ENCODE data around the gene YES1. TPM values are rescaled to one million over a fixed set of nuclear protein-coding genes. Genes with fewer than 3 reads are reported as not detected.

YES1 gene
- total RNA-seq, 1 experiment from 2014 or later: 84.5 TPM

DNA sequence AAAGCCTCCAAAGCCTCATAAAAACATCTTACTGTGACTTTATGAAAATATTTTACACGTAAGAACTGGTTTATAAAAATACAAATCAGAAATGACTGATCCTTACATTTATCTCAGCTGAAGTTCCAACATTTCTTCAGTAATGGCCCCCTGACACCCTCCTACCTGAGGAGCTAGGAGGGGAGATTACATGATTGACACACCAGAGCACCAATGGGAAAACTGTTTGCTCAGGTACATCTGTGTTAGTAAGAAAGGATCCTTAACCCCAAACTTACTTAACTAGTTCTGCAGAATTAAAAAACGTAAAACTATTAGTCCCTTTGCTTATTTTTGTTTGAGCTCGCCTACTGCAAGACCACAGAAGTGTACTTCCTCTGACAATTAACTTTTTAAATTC, 126.6 kb downstream of the YES1 start (continued):
- no peak for TF ChIP-seq REST (IDR thresholded peaks at IDR 0.05; ENCODE audit: low read depth)
- no peak for TF ChIP-seq RAD21 (IDR thresholded peaks at IDR 0.05; ENCODE audit: low read depth)
- TF ChIP-seq EGR1 (IDR thresholded peaks at IDR 0.05; ENCODE audit: low read depth): no peak
- no peak for TF ChIP-seq POLR2AphosphoS5 (IDR thresholded peaks at IDR 0.05; ENCODE audit: low read depth, low read length)
- no peak for TF ChIP-seq MAX (IDR thresholded peaks at IDR 0.05)
- TF ChIP-seq SRF (IDR thresholded peaks at IDR 0.05; ENCODE audit: low read depth): no peak
- no peak for TF ChIP-seq EZH2phosphoT487 (IDR thresholded peaks at IDR 0.05; ENCODE audit: borderline replicate concordance)
- TF ChIP-seq EZH2 (IDR thresholded peaks at IDR 0.05): no peak

GRCh38 chr18:683531-683930, 128.5 kb downstream of the YES1 start:
- no peaks in the 10 kb centered on the region for H3K4me1 ChIP-seq (ENCODE audit: control insufficient read depth in 1 of 2, insufficient read depth in 2 of 2, low read length in 2 of 2)
- TF ChIP-seq REST (IDR thresholded peaks at IDR 0.05; ENCODE audit: low read depth) (no peak), ATF3 (IDR thresholded peaks at IDR 0.05) (no peak)
- ChIA-PET POLR2A (no interaction called here), RAD21 (ENCODE audit: low non-redundant PET in 1 of 2, low total read pairs in 2 of 2, uncharacterized antibody in 2 of 2, unreplicated experiment in 2 of 2) (no interaction called here), CTCF (no interaction called here)
- peaks cover 7 to 23% of the 10 kb centered on the region in 2 experiments for H3K36me3 ChIP-seq (ENCODE audit: control insufficient read depth in 1 of 2, insufficient read depth in 2 of 2, low read length in 2 of 2)
- H3K9me3 ChIP-seq (ENCODE audit: control insufficient read depth in 1 of 2, insufficient read depth in 1 of 2, low read depth in 1 of 2, low read length in 2 of 2): no peaks in the 10 kb centered on the region
- H3K4me3 ChIP-seq (replicated peaks in 1 of 2; ENCODE audit: low read depth in 1 of 2, low read length in 2 of 2): no peak overlapping the region
- no peak overlapping the region for H3K4me2 ChIP-seq (ENCODE audit: low read length)
- no peak for ATAC-seq
- DNase-seq (ENCODE audit: low read depth, low spot score): no peak
- no peak overlapping the region for H2AFZ ChIP-seq (ENCODE audit: low read depth, low read length, poor library complexity, severe bottlenecking)
- intact Hi-C loops (cut with micrococcal nuclease): no loop called here
- no peaks in the 10 kb centered on the region for H3K27me3 ChIP-seq (ENCODE audit: insufficient read depth, low read length)
- no peak overlapping the region for H3K27ac ChIP-seq (ENCODE audit: low read depth, low read length)
- no peaks in the 10 kb centered on the region for H4K20me1 ChIP-seq (ENCODE audit: insufficient read depth)
- BruUV-seq (replicated peaks): no TSS peak
- no peaks in the 10 kb centered on the region for H3K79me2 ChIP-seq (ENCODE audit: insufficient read depth, low read length)
- H3K9me2 ChIP-seq (ENCODE audit: insufficient read depth): no peaks in the 10 kb centered on the region
- no peak overlapping the region for H3K9ac ChIP-seq (ENCODE audit: low read length)
